ENCODE results near the gene ZCCHC7. TPM values are rescaled to one million over a fixed set of nuclear protein-coding genes. Genes with fewer than 3 reads are reported as not detected.
A peak's percentile ranks its signal among the peaks of the same experiment; 100 is the strongest.

The ZCCHC7 gene
- total and polyA plus RNA-seq, 10 of the 15 experiments (the other 5 are each of a cell fraction or from before 2014, with no cell fraction given): 42.9 to 178 (median 53.3) TPM

DNA sequence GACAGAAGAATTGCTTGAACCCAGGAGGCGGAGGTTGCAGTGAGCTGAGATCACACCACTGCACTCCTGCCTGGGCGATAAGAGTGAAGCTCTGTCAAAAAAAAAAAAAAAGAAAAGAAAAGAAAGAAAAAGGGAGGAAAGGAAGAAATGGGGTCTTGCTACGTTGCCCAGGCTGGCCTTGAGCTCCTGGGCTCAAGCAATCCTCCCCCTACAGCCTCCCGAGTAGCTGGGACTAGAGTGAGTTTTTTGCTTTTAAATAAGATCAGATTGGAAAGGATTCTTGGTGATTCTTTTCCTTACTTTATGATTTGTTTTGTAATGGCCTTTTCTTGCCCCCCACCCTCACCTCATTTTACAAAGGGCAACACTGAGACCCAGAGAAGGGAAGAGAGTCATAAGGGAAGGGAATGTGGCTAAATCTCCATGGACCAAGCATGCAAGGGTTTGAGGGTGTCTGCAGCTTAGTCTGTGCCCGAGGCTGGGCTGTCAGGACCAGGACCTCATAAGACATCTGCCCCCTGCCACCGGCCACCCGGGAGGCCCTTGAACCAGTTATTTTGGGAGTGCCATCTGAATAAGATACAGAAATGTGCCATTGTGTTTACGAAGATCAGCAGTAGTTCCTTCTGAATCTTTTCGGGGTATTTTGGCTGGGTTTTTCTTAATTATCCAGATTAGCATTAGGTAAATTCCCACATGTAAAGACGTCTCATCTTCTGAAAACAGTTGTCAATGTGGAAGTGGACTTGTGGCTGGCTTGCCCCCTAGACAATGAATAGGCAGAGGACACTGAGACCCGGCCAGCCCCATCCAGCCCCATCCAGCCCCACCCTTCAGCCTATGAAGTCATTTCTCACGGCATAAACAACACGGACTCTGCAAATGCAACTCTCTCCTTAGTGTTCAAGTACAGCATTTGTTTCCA is 257.6 kb downstream of the ZCCHC7 start (continued):
- TF ChIP-seq, protein P1, sequence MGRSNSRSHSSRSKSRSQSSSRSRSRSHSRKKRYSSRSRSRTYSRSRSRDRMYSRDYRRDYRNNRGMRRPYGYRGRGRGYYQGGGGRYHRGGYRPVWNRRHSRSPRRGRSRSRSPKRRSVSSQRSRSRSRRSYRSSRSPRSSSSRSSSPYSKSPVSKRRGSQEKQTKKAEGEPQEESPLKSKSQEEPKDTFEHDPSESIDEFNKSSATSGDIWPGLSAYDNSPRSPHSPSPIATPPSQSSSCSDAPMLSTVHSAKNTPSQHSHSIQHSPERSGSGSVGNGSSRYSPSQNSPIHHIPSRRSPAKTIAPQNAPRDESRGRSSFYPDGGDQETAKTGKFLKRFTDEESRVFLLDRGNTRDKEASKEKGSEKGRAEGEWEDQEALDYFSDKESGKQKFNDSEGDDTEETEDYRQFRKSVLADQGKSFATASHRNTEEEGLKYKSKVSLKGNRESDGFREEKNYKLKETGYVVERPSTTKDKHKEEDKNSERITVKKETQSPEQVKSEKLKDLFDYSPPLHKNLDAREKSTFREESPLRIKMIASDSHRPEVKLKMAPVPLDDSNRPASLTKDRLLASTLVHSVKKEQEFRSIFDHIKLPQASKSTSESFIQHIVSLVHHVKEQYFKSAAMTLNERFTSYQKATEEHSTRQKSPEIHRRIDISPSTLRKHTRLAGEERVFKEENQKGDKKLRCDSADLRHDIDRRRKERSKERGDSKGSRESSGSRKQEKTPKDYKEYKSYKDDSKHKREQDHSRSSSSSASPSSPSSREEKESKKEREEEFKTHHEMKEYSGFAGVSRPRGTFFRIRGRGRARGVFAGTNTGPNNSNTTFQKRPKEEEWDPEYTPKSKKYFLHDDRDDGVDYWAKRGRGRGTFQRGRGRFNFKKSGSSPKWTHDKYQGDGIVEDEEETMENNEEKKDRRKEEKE (IDR thresholded peaks at IDR 0.05): no peak
- no peak for TF ChIP-seq NFXL1 (IDR thresholded peaks at IDR 0.05; ENCODE audit: borderline replicate concordance)
- TF ChIP-seq ATF7 (IDR thresholded peaks at IDR 0.05; ENCODE audit: low read depth): peak; percentile 85; the same call in 1 of the 2 replicates
- no peak for TF ChIP-seq STAT1 (conservative IDR thresholded peaks at IDR 0.05)
- TF ChIP-seq, protein P2, sequence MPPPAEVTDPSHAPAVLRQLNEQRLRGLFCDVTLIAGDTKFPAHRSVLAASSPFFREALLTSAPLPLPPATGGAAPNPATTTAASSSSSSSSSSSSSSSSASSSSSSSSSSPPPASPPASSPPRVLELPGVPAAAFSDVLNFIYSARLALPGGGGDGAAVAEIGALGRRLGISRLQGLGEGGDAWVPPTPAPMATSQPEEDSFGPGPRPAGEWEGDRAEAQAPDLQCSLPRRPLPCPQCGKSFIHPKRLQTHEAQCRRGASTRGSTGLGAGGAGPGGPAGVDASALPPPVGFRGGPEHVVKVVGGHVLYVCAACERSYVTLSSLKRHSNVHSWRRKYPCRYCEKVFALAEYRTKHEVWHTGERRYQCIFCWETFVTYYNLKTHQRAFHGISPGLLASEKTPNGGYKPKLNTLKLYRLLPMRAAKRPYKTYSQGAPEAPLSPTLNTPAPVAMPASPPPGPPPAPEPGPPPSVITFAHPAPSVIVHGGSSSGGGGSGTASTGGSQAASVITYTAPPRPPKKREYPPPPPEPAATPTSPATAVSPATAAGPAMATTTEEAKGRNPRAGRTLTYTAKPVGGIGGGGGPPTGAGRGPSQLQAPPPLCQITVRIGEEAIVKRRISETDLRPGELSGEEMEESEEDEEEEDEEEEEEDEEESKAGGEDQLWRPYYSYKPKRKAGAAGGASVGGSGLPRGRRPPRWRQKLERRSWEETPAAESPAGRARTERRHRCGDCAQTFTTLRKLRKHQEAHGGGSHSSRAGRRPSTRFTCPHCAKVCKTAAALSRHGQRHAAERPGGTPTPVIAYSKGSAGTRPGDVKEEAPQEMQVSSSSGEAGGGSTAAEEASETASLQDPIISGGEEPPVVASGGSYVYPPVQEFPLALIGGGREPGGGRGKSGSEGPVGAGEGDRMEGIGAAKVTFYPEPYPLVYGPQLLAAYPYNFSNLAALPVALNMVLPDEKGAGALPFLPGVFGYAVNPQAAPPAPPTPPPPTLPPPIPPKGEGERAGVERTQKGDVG (CRISPR knock-in tag; IDR thresholded peaks at IDR 0.05): no peak
- TF ChIP-seq CREM (IDR thresholded peaks at IDR 0.05; ENCODE audit: low read depth): peak; percentile 34; the same call in 1 of the 2 replicates
- no peak for TF ChIP-seq HDAC2 (IDR thresholded peaks at IDR 0.05)
- TF ChIP-seq, protein P3, sequence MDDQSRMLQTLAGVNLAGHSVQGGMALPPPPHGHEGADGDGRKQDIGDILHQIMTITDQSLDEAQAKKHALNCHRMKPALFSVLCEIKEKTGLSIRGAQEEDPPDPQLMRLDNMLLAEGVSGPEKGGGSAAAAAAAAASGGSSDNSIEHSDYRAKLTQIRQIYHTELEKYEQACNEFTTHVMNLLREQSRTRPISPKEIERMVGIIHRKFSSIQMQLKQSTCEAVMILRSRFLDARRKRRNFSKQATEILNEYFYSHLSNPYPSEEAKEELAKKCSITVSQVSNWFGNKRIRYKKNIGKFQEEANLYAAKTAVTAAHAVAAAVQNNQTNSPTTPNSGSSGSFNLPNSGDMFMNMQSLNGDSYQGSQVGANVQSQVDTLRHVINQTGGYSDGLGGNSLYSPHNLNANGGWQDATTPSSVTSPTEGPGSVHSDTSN (IDR thresholded peaks at IDR 0.05; ENCODE audit: insufficient replicate concordance, low read depth, low read length): no peak
- no peak for TF ChIP-seq ZNF24 (IDR thresholded peaks at IDR 0.05)
- TF ChIP-seq JUND (IDR thresholded peaks at IDR 0.05; ENCODE audit: low read depth, low read length): no peak
- no peak for TF ChIP-seq POLR2AphosphoS2 (IDR thresholded peaks at IDR 0.05; ENCODE audit: low read depth, low read length)
- no peak for TF ChIP-seq ZNF622 (IDR thresholded peaks at IDR 0.05)
- no peak for TF ChIP-seq ASH2L (IDR thresholded peaks at IDR 0.05; ENCODE audit: borderline replicate concordance, low read depth)
- no peak for TF ChIP-seq NFYB (IDR thresholded peaks at IDR 0.05; ENCODE audit: insufficient read depth, low read depth, low read length)
- TF ChIP-seq, protein P4, sequence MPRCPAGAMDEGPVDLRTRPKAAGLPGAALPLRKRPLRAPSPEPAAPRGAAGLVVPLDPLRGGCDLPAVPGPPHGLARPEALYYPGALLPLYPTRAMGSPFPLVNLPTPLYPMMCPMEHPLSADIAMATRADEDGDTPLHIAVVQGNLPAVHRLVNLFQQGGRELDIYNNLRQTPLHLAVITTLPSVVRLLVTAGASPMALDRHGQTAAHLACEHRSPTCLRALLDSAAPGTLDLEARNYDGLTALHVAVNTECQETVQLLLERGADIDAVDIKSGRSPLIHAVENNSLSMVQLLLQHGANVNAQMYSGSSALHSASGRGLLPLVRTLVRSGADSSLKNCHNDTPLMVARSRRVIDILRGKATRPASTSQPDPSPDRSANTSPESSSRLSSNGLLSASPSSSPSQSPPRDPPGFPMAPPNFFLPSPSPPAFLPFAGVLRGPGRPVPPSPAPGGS (IDR thresholded peaks at IDR 0.05; ENCODE audit: borderline replicate concordance, insufficient read depth, low read depth, low read length, poor library complexity, severe bottlenecking): peak; percentile 85
- no peak for TF ChIP-seq MTA3 (IDR thresholded peaks at IDR 0.05; ENCODE audit: borderline replicate concordance, low read length)

Measured in GM12878 (cell line).